ENCODE data around the gene IRF8. TPM values are rescaled to one million over a fixed set of nuclear protein-coding genes. Genes with fewer than 3 reads are reported as not detected.

The IRF8 gene
- total RNA-seq, 4 donors from 2014 or later = 1.4 to 13.0 (median 8.8) TPM; not detected in 1

DNA sequence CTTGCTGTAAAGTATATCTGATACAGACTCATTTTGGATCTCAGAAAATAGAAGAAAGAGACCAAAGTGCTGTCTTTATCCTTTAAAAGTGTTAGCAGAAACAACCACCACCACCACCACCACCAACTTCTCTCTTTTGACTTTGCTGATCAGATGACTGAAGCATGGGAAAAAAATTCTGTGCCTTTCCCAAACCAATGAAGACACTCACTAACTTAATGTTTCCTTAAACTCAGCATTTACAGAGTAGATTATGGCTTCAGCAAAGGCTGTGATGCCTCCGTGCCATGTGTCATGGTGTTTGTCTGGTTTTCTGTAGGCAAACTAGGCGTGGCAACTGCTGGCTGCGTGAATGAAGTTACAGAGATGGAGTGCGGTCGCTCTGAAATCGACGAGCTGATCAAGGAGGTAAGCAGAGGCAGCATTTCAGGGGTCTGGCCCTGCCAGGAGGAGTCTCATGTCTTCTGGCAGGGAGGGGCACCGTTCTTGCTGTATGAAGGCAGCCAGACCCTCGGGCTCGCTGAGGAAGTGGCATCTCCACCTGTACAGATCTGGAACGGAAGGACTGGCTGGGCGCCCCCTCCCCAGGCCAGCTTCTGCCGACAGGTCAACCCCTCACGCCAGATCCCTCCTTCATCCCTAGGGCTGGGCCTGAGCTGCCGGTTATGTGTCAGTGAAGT lies 12.4 kb downstream of the IRF8 start:
- no peak for DNase-seq
- intact Hi-C loops (cut with DNase I) = no loop called here
- TF ChIP-seq, protein P1, sequence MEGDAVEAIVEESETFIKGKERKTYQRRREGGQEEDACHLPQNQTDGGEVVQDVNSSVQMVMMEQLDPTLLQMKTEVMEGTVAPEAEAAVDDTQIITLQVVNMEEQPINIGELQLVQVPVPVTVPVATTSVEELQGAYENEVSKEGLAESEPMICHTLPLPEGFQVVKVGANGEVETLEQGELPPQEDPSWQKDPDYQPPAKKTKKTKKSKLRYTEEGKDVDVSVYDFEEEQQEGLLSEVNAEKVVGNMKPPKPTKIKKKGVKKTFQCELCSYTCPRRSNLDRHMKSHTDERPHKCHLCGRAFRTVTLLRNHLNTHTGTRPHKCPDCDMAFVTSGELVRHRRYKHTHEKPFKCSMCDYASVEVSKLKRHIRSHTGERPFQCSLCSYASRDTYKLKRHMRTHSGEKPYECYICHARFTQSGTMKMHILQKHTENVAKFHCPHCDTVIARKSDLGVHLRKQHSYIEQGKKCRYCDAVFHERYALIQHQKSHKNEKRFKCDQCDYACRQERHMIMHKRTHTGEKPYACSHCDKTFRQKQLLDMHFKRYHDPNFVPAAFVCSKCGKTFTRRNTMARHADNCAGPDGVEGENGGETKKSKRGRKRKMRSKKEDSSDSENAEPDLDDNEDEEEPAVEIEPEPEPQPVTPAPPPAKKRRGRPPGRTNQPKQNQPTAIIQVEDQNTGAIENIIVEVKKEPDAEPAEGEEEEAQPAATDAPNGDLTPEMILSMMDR (IDR thresholded peaks at IDR 0.05) = no peak
- TF ChIP-seq POLR2A (IDR thresholded peaks at IDR 0.05) = no peak
- no peak overlapping the region for H3K4me3 ChIP-seq
- WGBS, 2 donors = 58 to 77% methylated on average over 7 to 10 of the region's 15 CpGs
- H3K36me3 ChIP-seq = peaks cover 0 to 3% (median 0%) of the 10 kb centered on the region in 3 donors
- no peaks in the 10 kb centered on the region for H3K9me3 ChIP-seq
- peak overlapping the region in 1 of 4 donors; percentile 1 for H3K27ac ChIP-seq
- peaks cover 1 to 11% (median 4%) of the 10 kb centered on the region in 3 donors for H3K4me1 ChIP-seq
- peaks cover 0 to 23% (median 0%) of the 10 kb centered on the region in 4 donors for H3K27me3 ChIP-seq

DNA sequence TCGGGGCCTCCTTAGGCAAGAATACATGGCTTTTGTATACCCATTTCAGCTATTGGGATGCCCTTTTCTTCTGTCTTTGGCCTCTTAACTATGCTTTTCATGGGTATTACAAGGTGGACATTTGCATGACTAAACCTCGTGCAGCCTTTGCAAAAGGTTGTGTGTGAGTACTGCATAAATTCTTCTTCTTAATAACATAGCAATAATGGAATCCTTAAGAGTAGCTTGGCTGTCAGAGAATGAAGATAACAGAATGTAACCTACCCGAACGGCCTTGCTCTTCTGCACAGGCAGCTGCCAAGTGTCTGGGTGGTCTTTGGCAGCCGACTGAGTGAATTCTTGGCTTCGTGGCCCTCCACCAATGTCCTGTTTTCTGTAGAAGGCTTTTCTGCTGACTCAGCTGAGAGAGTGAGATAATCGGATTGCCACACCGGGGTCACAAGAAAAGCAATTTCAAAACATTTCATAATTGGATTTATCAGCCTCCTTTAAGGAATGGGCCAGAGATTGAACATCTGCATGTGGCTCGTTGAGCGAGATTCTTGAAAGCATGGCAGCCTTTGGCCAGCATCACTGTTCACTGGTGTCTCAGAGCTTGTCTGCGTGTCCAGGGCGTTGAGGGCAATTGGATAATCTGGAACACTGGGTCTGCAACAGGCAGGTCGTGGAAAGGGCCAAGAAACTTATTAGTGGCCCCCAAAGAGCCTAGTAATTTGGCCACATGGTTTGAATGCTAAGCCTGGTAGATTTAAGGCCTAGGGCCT lies 13.4 kb downstream of the IRF8 start:
- peaks cover 0 to 28% (median 0%) of the 10 kb centered on the region in 4 donors for H3K27me3 ChIP-seq
- H3K4me1 ChIP-seq = peaks cover 4 to 13% (median 4%) of the 10 kb centered on the region in 3 donors
- 46 to 61% methylated on average over 8 to 13 of the region's 13 CpGs for WGBS, 2 donors
- H3K4me3 ChIP-seq = no peak overlapping the region
- peak overlapping the region in 1 of 4 donors; percentile 29 for H3K27ac ChIP-seq
- H3K36me3 ChIP-seq = no peaks in the 10 kb centered on the region
- no peak for DNase-seq
- intact Hi-C loops (cut with DNase I) = no loop called here
- no peaks in the 10 kb centered on the region for H3K9me3 ChIP-seq
- no peak for TF ChIP-seq POLR2A (IDR thresholded peaks at IDR 0.05)
- TF ChIP-seq, protein P1 (IDR thresholded peaks at IDR 0.05) = no peak

DNA sequence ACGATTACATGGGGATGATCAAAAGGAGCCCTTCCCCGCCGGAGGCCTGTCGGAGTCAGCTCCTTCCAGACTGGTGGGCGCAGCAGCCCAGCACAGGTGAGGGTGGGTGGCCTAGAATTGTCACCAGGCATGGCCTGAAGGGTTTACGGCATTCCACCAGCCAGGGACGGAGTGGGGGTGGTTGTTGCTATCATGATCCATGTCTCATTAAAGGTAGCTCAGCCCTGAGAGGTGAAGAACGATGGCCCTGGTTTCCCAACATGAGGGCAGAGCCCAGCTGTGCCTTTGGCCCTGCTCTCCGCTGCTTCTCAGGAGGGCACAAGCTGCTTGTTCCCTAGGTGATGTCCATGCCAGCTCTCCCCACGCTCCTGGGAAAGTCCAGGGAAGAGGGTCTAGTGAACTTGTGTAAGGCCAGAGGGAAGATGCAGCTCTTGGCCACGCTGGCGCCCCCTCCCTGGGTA lies 14.2 kb downstream of the IRF8 start:
- H3K9me3 ChIP-seq = no peaks in the 10 kb centered on the region
- TF ChIP-seq POLR2A (IDR thresholded peaks at IDR 0.05) = no peak
- TF ChIP-seq, protein P1 (IDR thresholded peaks at IDR 0.05) = no peak
- no peak overlapping the region for H3K4me3 ChIP-seq
- WGBS, 2 donors = 87 to 93% methylated on average over 3 to 10 of the region's 12 CpGs
- H3K27me3 ChIP-seq = peaks cover 0 to 28% (median 0%) of the 10 kb centered on the region in 4 donors
- intact Hi-C loops (cut with DNase I) = no loop called here
- DNase-seq = no peak
- no peaks in the 10 kb centered on the region for H3K36me3 ChIP-seq
- H3K27ac ChIP-seq = peak overlapping the region in 1 of 4 donors; percentile 29
- H3K4me1 ChIP-seq = peaks cover 4 to 13% (median 4%) of the 10 kb centered on the region in 3 donors

DNA sequence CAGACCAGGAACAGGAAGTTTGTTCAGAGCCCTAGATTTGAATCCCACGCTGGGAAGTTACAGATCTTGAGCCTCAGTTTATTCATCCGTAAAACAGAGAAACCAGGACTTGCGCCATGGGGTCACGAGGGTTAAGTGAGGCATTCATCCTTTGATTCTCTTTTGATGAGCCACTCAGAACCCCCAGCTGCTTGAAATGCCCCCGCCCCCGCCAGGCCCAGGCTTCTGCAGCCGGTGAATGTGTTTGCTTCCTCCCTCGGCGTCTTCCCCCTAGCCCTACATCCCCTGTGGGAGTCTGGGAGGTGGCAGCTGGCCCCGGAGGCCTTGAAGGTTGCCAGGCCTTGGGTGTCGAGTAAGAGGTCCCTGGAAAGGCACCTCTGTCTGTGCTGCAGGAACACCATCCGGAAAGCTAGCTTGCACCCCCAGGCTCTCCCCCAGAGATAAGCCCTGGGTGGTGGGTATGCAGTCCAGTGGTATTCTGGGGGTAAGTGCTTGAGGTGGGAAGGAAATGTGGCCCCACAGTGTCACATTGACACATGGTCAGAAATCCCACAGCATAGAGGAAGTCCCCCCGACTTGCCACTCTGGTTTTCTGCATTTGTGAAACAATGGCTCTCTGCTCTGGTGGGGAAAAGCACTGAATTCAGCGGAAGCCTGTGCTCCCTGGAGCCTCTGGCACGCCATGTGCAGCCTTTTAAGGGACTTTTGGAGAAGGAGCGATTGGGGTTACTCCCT lies 14.9 kb downstream of the IRF8 start:
- Histone ChIP-seq H3K4me3 (no peak overlapping the region), H3K36me3 (no peaks in the 10 kb centered on the region), H3K27ac (no peak overlapping the region), H3K9me3 (no peaks in the 10 kb centered on the region), H3K27me3 (peaks cover 0 to 26% (median 0%) of the 10 kb centered on the region in 4 donors), H3K4me1 (peaks cover 4 to 13% (median 4%) of the 10 kb centered on the region in 3 donors)
- intact Hi-C loops (cut with DNase I) = no loop called here
- TF ChIP-seq, protein P1 (IDR thresholded peaks at IDR 0.05) = no peak
- TF ChIP-seq POLR2A (IDR thresholded peaks at IDR 0.05) = no peak
- DNase-seq = no peak
- 86 to 92% methylated on average over 4 to 5 of the region's 16 CpGs for WGBS, 2 donors
